ENCODE measurements around the gene CAV2. TPM values are rescaled to one million over a fixed set of nuclear protein-coding genes. Genes with fewer than 3 reads are reported as not detected.

CAV2 gene
- total and polyA plus RNA-seq, 2 of the 8 experiments (the other 6 are each of a cell fraction or from before 2014, with no cell fraction given): 2.8 to 4.7 TPM

DNA sequence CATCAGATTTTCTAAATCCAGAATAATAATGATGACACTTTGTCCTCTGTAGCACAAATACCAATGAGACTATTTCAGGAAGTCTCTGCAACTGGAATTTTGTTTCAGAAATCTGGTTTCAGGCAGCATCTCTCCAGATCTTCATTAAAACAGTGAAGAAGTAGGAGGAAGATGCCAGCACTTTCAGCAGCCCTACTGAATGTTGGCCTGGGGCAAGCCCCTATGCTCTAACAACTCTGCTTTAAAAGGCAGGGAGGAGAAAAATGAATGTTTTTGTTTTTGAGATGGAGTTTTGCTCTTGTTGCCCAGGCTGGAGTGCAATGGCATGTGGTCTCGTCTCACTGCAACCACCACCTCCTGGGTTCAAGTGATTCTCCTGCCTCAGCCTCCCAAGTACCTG lies 18.1 kb downstream of the CAV2 start (continued):
- TF ChIP-seq HDAC2 (IDR thresholded peaks at IDR 0.05; ENCODE audit: borderline replicate concordance in 1 of 2, low read depth in 2 of 2, low read length in 2 of 2) (no peak), KDM4A (IDR thresholded peaks at IDR 0.05; ENCODE audit: low read depth, low read length, severe bottlenecking) (no peak), POLR2A (IDR thresholded peaks at IDR 0.05; ENCODE audit: control extremely low read depth in 1 of 2, low read depth in 2 of 2, low read length in 2 of 2) (no peak)
